Effector CD8-positive, alpha-beta T cell (primary cell): ENCODE measurements around the gene DOCK3.
A peak's percentile ranks its signal among the peaks of the same experiment; 100 is the strongest.
"Not testable (repeated sequence)": the region's sequence is repeated elsewhere in the genome, so short reads cannot be mapped to it uniquely, and the experiment has no call there.

Experiments used
- DNase-seq: peaks from one replicate; lab custom pipeline; 2025; lab: John Stamatoyannopoulos, UW

The DOCK3 gene

GRCh38 chr3:50885070-50885850, 210.5 kb downstream of the DOCK3 start:
- no peak for DNase-seq

- no peak for DNase-seq
These were observed 216.1 kb downstream of the DOCK3 start for GRCh38 chr3:50890688-50891344.

GRCh38 chr3:50901097-50901496, 226.4 kb downstream of the DOCK3 start:
- not testable (repeated sequence) for DNase-seq

GRCh38 chr3:50912746-50913145, 238.0 kb downstream of the DOCK3 start:
- no peak for DNase-seq

- no peak for DNase-seq
These were observed 238.5 kb downstream of the DOCK3 start for GRCh38 chr3:50913260-50913659.

- DNase-seq = not testable (repeated sequence)
These were observed 247.3 kb downstream of the DOCK3 start for GRCh38 chr3:50922071-50922470.

GRCh38 chr3:50923955-50924354, 249.2 kb downstream of the DOCK3 start:
- no peak for DNase-seq

- DNase-seq = no peak
These were observed 249.9 kb downstream of the DOCK3 start for GRCh38 chr3:50924638-50925037.

- no peak for DNase-seq
These were observed 252.1 kb downstream of the DOCK3 start for GRCh38 chr3:50926868-50927267.

GRCh38 chr3:50930371-50931208, 255.9 kb downstream of the DOCK3 start:
- DNase-seq = no peak

GRCh38 chr3:50932918-50933317, 258.2 kb downstream of the DOCK3 start:
- not testable (repeated sequence) for DNase-seq

GRCh38 chr3:50936389-50936788, 261.7 kb downstream of the DOCK3 start:
- no peak for DNase-seq

GRCh38 chr3:50947419-50947818, 272.7 kb downstream of the DOCK3 start:
- DNase-seq = no peak

GRCh38 chr3:50950591-50950990, 275.9 kb downstream of the DOCK3 start:
- no peak for DNase-seq

- no peak for DNase-seq
These were observed 279.2 kb downstream of the DOCK3 start for GRCh38 chr3:50953825-50954414.

- DNase-seq = no peak
These were observed 286.7 kb downstream of the DOCK3 start for GRCh38 chr3:50961386-50961785.

- peak; percentile 8 for DNase-seq
These were observed 296.8 kb downstream of the DOCK3 start for GRCh38 chr3:50971487-50971924.

GRCh38 chr3:50972029-50972428, 297.3 kb downstream of the DOCK3 start:
- no peak for DNase-seq

GRCh38 chr3:50978586-50978985, 303.9 kb downstream of the DOCK3 start:
- not testable (repeated sequence) for DNase-seq

- no peak for DNase-seq
These were observed 304.4 kb downstream of the DOCK3 start for GRCh38 chr3:50978991-50979667.

GRCh38 chr3:50982540-50983325, 308.0 kb downstream of the DOCK3 start:
- no peak for DNase-seq
